Erythroblast (primary cell): Measurements from ENCODE around the gene DYNC1I1.

Experiments used
- GATA1 ChIP-seq: IDR thresholded peaks from 2 replicates; pipeline ENCODE4 v1.6.1; 2011; ENCODE audit warnings: low read depth, mild to moderate bottlenecking, control low read depth, low read length, moderate library complexity
- POLR2A ChIP-seq: IDR thresholded peaks from 2 replicates; pipeline ENCODE4 v1.6.1; 2011; ENCODE audit warnings: mild to moderate bottlenecking, low read length

- no peak for TF ChIP-seq POLR2A
- no peak for TF ChIP-seq GATA1
Observed at GRCh38 chr7:96127746-96128145, 355.4 kb downstream of the DYNC1I1 start.
